ENCODE measurements around the gene ZNF611. TPM values are rescaled to one million over a fixed set of nuclear protein-coding genes. Genes with fewer than 3 reads are reported as not detected.

The ZNF611 gene
- total and polyA plus RNA-seq, 9 of the 15 experiments (the other 6 are each of a cell fraction or from before 2014, with no cell fraction given) = 3.7 to 29.6 (median 12.8) TPM

DNA sequence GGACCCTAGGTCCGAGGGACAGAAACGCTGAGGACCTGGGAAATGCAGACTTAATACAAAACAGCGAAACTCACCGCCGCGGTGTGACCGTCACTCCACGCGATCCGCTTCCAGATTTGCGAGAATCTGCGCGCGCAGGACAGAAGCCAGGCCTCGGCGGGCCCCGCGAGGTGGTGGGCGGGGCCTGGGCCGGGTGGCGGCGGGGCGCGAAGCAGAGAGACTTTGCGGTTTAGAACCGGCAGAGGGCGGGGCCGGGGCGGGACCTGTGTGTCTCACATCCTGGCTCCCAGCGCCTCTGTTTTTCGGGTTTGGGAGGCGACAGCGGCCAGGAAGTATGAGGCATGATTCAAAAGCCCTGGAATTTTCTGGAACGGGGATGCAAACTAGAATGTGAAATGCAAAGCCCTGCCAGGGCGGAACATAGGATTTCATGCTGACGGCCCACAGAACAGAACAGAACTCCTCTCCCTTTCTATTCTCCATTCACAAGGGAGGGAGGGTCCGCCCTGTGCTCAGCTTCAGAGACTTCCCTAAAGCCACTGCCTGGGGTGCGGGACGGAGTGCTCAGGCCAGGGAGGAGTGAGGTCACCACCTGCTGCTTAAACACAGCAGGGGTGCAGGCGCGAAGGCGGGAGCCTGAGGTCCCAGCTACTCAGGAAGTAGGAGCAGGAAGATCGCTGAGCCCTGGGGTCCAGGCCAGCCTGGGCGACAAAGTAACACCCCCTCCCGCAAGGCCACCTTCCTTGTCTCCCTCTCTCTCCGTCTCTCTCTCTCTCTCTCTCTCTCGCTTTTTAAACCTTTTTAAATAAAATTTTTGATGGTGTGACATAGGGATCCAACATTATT, 44.3 kb downstream of the ZNF611 start (continued):
- peak; percentile 66; the same call in 1 of the 2 replicates for TF ChIP-seq RNF2 (IDR thresholded peaks at IDR 0.05)
- TF ChIP-seq SMAD1 (IDR thresholded peaks at IDR 0.05; ENCODE audit: low read depth, low read length, partially characterized antibody) = no peak
- peak; percentile 56; the same call in 1 of the 2 replicates for TF ChIP-seq PHF8 (IDR thresholded peaks at IDR 0.05; ENCODE audit: borderline replicate concordance, low read length)
- TF ChIP-seq, protein P1, sequence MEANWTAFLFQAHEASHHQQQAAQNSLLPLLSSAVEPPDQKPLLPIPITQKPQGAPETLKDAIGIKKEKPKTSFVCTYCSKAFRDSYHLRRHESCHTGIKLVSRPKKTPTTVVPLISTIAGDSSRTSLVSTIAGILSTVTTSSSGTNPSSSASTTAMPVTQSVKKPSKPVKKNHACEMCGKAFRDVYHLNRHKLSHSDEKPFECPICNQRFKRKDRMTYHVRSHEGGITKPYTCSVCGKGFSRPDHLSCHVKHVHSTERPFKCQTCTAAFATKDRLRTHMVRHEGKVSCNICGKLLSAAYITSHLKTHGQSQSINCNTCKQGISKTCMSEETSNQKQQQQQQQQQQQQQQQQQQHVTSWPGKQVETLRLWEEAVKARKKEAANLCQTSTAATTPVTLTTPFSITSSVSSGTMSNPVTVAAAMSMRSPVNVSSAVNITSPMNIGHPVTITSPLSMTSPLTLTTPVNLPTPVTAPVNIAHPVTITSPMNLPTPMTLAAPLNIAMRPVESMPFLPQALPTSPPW (CRISPR knock-in tag; IDR thresholded peaks at IDR 0.05) = peak; percentile 50
- TF ChIP-seq JUN (IDR thresholded peaks at IDR 0.05; ENCODE audit: borderline replicate concordance, low read depth, low read length) = 0 out of 2 replicates have a peak, but pooled peaks have one; percentile 27
- no peak for TF ChIP-seq JUN (CRISPR knock-in tag; IDR thresholded peaks at IDR 0.05; ENCODE audit: borderline replicate concordance)
- no peak for TF ChIP-seq GATAD2B (IDR thresholded peaks at IDR 0.05; ENCODE audit: borderline replicate concordance)
- TF ChIP-seq ZNF175 (CRISPR knock-in tag; IDR thresholded peaks at IDR 0.05; ENCODE audit: low read depth) = 0 out of 2 replicates have a peak, but pooled peaks have one; percentile 53
- TF ChIP-seq ZNF165 (CRISPR knock-in tag; IDR thresholded peaks at IDR 0.05; ENCODE audit: borderline replicate concordance) = no peak
- no peak for TF ChIP-seq PHB2 (IDR thresholded peaks at IDR 0.05; ENCODE audit: low read depth)
- peak; percentile 72 for TF ChIP-seq DPF2 (IDR thresholded peaks at IDR 0.05)
- TF ChIP-seq, protein P2, sequence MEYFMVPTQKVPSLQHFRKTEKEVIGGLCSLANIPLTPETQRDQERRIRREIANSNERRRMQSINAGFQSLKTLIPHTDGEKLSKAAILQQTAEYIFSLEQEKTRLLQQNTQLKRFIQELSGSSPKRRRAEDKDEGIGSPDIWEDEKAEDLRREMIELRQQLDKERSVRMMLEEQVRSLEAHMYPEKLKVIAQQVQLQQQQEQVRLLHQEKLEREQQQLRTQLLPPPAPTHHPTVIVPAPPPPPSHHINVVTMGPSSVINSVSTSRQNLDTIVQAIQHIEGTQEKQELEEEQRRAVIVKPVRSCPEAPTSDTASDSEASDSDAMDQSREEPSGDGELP (CRISPR knock-in tag; IDR thresholded peaks at IDR 0.05; ENCODE audit: borderline replicate concordance) = peak; percentile 76
- TF ChIP-seq, protein P3, sequence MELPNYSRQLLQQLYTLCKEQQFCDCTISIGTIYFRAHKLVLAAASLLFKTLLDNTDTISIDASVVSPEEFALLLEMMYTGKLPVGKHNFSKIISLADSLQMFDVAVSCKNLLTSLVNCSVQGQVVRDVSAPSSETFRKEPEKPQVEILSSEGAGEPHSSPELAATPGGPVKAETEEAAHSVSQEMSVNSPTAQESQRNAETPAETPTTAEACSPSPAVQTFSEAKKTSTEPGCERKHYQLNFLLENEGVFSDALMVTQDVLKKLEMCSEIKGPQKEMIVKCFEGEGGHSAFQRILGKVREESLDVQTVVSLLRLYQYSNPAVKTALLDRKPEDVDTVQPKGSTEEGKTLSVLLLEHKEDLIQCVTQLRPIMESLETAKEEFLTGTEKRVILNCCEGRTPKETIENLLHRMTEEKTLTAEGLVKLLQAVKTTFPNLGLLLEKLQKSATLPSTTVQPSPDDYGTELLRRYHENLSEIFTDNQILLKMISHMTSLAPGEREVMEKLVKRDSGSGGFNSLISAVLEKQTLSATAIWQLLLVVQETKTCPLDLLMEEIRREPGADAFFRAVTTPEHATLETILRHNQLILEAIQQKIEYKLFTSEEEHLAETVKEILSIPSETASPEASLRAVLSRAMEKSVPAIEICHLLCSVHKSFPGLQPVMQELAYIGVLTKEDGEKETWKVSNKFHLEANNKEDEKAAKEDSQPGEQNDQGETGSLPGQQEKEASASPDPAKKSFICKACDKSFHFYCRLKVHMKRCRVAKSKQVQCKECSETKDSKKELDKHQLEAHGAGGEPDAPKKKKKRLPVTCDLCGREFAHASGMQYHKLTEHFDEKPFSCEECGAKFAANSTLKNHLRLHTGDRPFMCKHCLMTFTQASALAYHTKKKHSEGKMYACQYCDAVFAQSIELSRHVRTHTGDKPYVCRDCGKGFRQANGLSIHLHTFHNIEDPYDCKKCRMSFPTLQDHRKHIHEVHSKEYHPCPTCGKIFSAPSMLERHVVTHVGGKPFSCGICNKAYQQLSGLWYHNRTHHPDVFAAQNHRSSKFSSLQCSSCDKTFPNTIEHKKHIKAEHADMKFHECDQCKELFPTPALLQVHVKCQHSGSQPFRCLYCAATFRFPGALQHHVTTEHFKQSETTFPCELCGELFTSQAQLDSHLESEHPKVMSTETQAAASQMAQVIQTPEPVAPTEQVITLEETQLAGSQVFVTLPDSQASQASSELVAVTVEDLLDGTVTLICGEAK (IDR thresholded peaks at IDR 0.05) = peak; percentile 49; the same call in 1 of the 2 replicates
- TF ChIP-seq, protein P3 (CRISPR knock-in tag; IDR thresholded peaks at IDR 0.05) = no peak
- TF ChIP-seq, protein P4, sequence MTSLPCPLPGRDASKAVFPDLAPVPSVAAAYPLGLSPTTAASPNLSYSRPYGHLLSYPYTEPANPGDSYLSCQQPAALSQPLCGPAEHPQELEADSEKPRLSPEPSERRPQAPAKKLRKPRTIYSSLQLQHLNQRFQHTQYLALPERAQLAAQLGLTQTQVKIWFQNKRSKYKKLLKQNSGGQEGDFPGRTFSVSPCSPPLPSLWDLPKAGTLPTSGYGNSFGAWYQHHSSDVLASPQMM (CRISPR knock-in tag; IDR thresholded peaks at IDR 0.05) = no peak

Data from K562 (cell line).